ENCODE data around the gene C3orf22.

The C3orf22 gene

GRCh38 chr3:126527006-126527405 is 31.7 kb downstream of the C3orf22 start:
- no peak for DNase-seq

GRCh38 chr3:126526668-126527005 is 32.1 kb downstream of the C3orf22 start:
- DNase-seq = no peak

DNA sequence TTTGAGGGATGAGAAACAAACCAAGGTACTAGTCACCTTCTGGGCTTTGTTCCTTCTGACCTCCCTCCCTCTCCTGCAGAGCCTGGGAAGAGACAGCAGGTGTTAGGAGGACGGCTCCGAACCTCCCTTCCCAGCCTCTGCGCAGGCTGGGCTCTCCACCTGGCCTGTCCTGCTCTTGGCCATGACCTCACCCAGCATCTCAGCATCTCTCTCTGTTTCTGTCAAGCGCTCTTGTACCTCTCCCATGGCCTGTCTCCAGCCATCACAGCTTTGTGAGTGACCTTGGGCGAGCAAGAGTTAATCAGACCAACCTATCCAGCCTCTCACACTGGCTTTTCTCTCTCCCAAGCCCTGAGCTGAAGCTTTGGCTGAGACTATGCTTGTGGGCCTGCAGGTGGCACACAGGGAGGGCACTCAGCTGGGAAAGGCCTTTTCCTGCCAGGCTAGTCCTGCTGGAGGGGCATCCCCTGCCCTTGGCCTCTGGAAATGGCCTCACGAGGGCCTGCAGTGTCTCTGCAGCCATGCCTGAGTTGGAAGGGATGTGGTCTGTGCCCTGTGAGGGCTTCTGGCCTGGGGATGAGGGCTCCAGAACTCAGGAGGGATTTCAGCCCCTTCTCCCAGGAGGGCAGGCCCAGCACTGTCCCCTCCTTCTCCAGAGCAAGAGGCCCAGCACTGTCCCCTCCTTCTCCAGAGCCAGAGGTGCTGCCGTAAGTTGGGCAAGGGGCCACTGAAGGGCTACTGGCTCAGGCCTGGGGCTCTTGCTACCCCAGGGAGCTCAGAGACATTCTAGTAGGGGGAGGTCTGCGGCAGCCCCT is 32.7 kb downstream of the C3orf22 start:
- DNase-seq = no peak

DNA sequence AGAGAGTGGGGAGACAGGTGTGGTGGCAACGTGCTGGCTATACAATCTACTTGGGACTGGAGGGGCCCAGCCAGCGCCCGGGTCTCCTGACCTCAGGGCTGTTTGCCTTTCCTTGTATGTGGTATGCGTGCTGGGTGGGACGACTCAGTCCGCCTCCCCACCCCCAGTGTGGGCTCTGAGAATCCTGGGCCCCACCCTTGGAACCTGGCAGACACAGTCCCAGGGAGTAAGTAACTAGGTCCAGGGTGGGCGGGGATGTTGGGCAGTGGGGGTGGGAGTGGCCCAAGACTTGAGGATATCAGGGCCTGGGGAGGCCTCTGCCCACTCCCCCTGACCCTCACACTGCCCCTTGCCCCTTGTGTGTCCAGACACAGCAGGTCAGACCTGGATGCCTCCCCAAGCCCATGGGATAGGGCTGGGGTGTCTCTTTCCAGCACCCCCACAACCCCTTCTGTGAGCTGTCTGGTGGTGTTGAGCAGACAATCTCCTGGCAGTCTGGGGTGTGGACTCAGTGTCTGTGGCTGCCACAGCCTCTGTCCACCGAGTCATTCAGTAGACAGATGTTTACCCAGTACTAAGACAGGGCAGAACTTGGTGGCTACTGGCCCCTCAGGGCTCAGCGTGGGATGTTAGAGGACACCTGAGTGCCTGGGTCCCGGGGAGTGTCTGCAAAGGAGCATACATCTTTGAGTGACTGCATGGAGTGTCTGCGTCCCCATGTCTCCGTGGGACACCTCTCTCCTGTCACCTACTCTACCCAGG is 33.5 kb downstream of the C3orf22 start:
- no peak for DNase-seq

DNA sequence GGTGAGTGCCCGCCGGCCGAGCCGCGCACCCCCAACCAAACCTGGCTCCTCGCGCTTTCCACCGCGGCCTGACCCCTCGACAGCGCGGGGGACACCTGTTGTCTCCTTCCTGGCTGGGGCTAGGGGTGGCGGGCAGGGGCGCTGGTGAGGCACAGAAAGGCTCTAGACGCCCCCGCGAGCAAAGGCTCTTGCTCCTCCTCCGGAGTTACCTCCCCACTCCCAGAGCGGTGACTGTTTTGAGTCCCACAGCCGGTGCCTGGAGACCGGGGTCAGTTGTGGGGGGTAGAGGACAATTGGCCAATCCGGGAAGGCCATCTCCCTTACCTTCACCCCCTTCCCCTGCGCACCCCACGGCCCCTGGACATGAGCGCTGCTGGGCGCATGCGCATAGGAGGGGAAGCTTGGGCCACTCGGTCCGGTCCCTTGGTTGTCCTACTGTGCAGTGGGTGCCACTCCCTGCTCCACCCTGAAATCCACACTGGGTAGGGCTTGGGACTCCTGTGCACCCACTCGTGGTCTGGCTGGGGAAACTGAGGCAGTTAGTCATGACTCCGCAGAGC is 34.2 kb downstream of the C3orf22 start:
- peak in 1 of 2 donors; percentile 47 for DNase-seq

- DNase-seq = peak; percentile 54 to 64
Observed at GRCh38 chr3:126523745-126524428, 34.8 kb downstream of the C3orf22 start, which contains the start of gene CHST13. Gene CHST13 (plus strand): TSS chr3:126524155. CDS start chr3:126524333, 178 bp downstream.

- peak in 1 of 2 donors; percentile 71 for DNase-seq
Observed at GRCh38 chr3:126522363-126522788, 36.4 kb downstream of the C3orf22 start.

- DNase-seq = no peak
Observed at GRCh38 chr3:126521122-126521891, 37.4 kb downstream of the C3orf22 start.

GRCh38 chr3:126519506-126520455 is 39.0 kb downstream of the C3orf22 start:
- DNase-seq = no peak

DNA sequence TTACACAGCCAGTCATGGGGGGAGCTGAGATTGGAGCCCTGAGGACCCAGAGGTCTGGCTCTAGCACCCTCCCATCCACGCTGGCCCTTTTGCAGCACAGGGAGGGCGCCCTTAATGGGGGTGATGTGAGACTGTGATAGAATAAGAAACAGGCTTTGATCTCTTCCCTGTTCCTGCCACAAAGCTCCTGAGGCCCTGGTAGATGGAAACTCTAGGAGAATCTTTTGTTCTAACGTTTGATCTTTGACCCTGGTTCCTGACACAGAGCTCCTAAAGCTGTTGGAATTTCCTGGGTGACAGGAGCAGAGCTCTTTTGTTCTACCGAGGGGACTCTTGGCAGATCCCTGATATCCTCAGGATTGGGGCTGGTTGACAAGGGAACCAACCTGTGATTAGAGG is 40.0 kb downstream of the C3orf22 start:
- no peak for DNase-seq

DNA sequence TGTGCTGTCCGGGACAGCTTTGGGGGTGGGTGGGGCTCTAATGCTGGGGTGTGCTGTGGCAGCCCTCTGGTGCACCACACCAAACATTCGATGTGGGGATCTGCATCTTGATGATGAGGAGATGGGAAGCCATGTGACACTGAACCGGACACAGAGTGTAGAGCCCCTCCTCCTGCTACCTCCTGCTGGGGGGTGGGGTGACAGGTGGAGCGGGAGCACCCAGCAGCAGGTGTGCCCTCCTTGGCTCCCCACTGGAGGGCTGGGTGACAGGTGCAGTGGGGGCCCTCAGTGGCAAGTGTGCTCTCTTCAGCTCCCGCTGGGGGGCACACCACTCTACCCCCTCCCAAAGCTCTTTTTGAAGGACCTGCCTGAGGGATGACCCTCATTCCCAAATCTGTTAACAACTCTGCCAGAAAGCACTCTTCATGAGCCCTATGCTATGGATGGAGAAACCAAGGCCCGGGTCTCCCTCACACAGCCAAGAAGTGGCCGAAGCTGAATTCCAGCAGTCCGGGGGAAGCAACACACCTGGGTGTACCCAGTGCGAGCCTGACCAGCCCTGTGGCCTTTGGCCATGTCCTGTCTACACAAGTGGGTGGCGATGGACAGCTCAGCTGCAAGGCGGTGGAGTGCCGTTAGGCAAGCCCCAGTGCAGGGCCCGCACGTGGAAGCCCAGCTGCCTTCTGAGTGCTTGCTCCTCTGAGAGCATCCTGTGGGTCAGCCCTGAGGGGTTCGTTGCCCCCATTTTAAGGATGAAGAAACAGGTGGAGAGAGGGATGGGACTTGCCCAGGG is 40.5 kb downstream of the C3orf22 start:
- no peak for DNase-seq

- DNase-seq = no peak
Observed at GRCh38 chr3:126517291-126517951, 41.3 kb downstream of the C3orf22 start, which contains the start of gene UROC1. Gene UROC1 (minus strand): TSS chr3:126517773. CDS start chr3:126517719, 54 bp downstream.

DNA sequence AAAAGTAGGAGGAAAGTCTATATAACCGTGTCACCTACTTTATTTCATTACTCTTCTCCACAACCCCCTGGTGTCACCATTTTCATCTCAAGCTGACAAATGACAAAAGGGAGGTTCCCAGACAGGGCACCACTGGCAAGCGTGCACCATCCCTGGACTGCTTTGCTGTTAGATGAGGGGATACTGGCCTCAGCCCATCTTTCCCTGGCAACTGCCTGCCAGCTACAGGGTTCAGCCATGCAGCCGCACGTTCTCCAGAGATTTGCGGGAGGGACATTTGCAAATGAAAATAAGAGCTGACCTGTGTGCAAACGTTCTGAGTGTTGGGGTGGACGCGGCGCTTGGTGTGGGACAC is 41.8 kb downstream of the C3orf22 start:
- DNase-seq = no peak

GRCh38 chr3:126516152-126516935 is 42.4 kb downstream of the C3orf22 start:
- DNase-seq = no peak

GRCh38 chr3:126515066-126515706 is 43.5 kb downstream of the C3orf22 start:
- DNase-seq = no peak

- DNase-seq = no peak
Observed at GRCh38 chr3:126514161-126514560, 44.6 kb downstream of the C3orf22 start.

GRCh38 chr3:126512916-126513650 is 45.6 kb downstream of the C3orf22 start:
- no peak for DNase-seq

DNA sequence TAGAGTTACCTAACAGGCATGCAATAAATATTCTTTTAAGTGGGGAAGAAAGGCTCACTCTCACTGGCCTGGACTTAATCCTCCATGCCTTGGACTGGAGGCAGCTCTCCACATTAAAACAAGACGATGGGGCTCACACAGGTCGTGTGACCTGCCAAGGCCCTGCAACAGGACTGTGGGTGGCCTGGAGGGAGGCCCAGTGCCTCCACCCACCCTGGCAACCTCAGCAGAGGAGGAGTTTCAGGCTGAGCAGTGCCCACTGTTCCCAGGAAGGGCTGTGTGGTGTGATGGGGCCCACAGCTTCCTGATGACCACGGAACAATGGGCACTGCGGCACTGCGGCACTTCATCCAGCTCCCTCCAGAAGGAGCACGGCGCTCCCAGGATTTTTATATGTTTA is 46.7 kb downstream of the C3orf22 start:
- no peak for DNase-seq
